Uterus (tissue), 4 donors: ENCODE data around the gene TYROBP. TPM values are rescaled to one million over a fixed set of nuclear protein-coding genes. Genes with fewer than 3 reads are reported as not detected.

ENCODE experiments used
- DNase-seq, 2 donors: peaks; one replicate each; pipeline ENCODE4 v3.0.0-alpha.2; 2019 to 2020
- H3K27ac ChIP-seq, 2 donors: fragments of 200-600 bp; sonication (generic); 1 replicate in 1 of 2; 2 replicates in 1 of 2; pipeline ENCODE4 v1.5.1; 2016 to 2018
- H3K27me3 ChIP-seq, 2 donors: fragments of 200-600 bp; sonication (generic); one replicate each; pipeline ENCODE4 v1.5.1; 2018 to 2019; ENCODE audit warnings: control low read depth in 1 of 2
- H3K36me3 ChIP-seq, 2 donors: fragments of 200-600 bp; sonication (generic); one replicate each; pipeline ENCODE4 v1.5.1; 2019; ENCODE audit warnings: control low read depth in 1 of 2
- H3K4me1 ChIP-seq, 2 donors: fragments of 200-600 bp; sonication (generic); one replicate each; pipeline ENCODE4 v1.5.1; 2018 to 2019; ENCODE audit warnings: control low read depth in 1 of 2
- H3K4me3 ChIP-seq, 2 donors: fragments of 200-600 bp; sonication (generic); 1 replicate in 1 of 2; 2 replicates in 1 of 2; pipeline ENCODE4 v1.5.1; 2018 to 2019; ENCODE audit warnings: mild to moderate bottlenecking in 1 of 2
- H3K9me3 ChIP-seq, 2 donors: fragments of 200-600 bp; sonication (generic); one replicate each; pipeline ENCODE4 v1.5.1; 2019; ENCODE audit warnings: control low read depth in 1 of 2
- CTCF ChIP-seq, 4 experiments: fragments of 200-600 bp in 2 of 4; fragments of 450-650 bp in 2 of 4; sonication (generic) in 2 of 4; IDR thresholded peaks; one replicate each; pipeline ENCODE4 v1.5.1; 2016 to 2019; ENCODE audit warnings: antibody characterized with exemption in 4 of 4, mild to moderate bottlenecking in 2 of 4, moderate library complexity in 1 of 4
- POLR2A ChIP-seq, 2 donors: fragments of 450-650 bp; IDR thresholded peaks; one replicate each; pipeline ENCODE4 v1.6.1; 2016; ENCODE audit warnings: antibody characterized with exemption in 2 of 2, mild to moderate bottlenecking in 1 of 2, moderate library complexity in 1 of 2
- intact Hi-C: fragments of 100-400 bp; cut with DNase I; formaldehyde crosslinking; loops from one replicate; pipeline ENCODE4 v1.15.1; 2023; ENCODE audit warnings: low total_unique reads
- total RNA-seq, 4 donors: library from RNA; depleted of rRNA in 3 of 4; stranded (reverse); fragments of >200 nt in 3 of 4; gene quantifications; one replicate each; pipeline versions ENCODE4 v1.1.0 to v1.2.4, GENCODE V29; 2014 to 2023
- donor health status: DM: yes; HTN: yes; CAD: no.

Gene TYROBP
- total RNA-seq, 4 donors from 2014 or later, result 1.3 to 25.0 (median 14.9) TPM

GRCh38 chr19:35940078-35940775 lies 32.1 kb upstream of the TYROBP start:
- Histone ChIP-seq H3K4me3 (no peak overlapping the region), H3K9me3 (no peaks in the 10 kb centered on the region), H3K4me1 (peaks cover 0 to 4% of the 10 kb centered on the region in 2 donors), H3K27me3 (no peaks in the 10 kb centered on the region), H3K36me3 (no peaks in the 10 kb centered on the region), H3K27ac (no peak overlapping the region)
- TF ChIP-seq POLR2A (IDR thresholded peaks at IDR 0.05) (no peak), CTCF (IDR thresholded peaks at IDR 0.05) (no peak)
- intact Hi-C loops, result no loop called here
- DNase-seq, result no peak

- Histone ChIP-seq H3K4me3 (no peak overlapping the region), H3K27ac (no peak overlapping the region), H3K4me1 (peaks cover 0 to 5% of the 10 kb centered on the region in 2 donors), H3K9me3 (no peaks in the 10 kb centered on the region), H3K36me3 (no peaks in the 10 kb centered on the region), H3K27me3 (no peaks in the 10 kb centered on the region)
- no peak for TF ChIP-seq CTCF (IDR thresholded peaks at IDR 0.05)
- no peak for TF ChIP-seq POLR2A (IDR thresholded peaks at IDR 0.05)
- intact Hi-C loops, result loop anchor here (10.0 kb wide), 2 partner anchors 55 to 155 kb away; no protein-coding TSS in a partner anchor
- no peak for DNase-seq
These were observed 31.4 kb upstream of the TYROBP start for GRCh38 chr19:35939307-35940077.

- H3K4me1 ChIP-seq, result peaks cover 0 to 5% of the 10 kb centered on the region in 2 donors
- TF ChIP-seq CTCF (IDR thresholded peaks at IDR 0.05), result no peak
- no peak for TF ChIP-seq POLR2A (IDR thresholded peaks at IDR 0.05)
These were observed 30.5 kb upstream of the TYROBP start for GRCh38 chr19:35938282-35939224.

GRCh38 chr19:35937345-35938281 lies 29.5 kb upstream of the TYROBP start:
- peak overlapping the region; percentile 84 to 90 for H3K27ac ChIP-seq
- no peaks in the 10 kb centered on the region for H3K27me3 ChIP-seq
- H3K4me3 ChIP-seq, result peak overlapping the region; percentile 31 to 69
- TF ChIP-seq POLR2A (IDR thresholded peaks at IDR 0.05) (no peak), CTCF (IDR thresholded peaks at IDR 0.05) (no peak)
- intact Hi-C loops, result loop anchor here (10.0 kb wide), 2 partner anchors 53 to 153 kb away; no protein-coding TSS in a partner anchor
- H3K9me3 ChIP-seq, result no peaks in the 10 kb centered on the region
- H3K4me1 ChIP-seq, result peaks cover 0 to 5% of the 10 kb centered on the region in 2 donors
- DNase-seq, result no peak
- no peaks in the 10 kb centered on the region for H3K36me3 ChIP-seq

More at GRCh38 chr19:35938282-35939224, 30.5 kb upstream of the TYROBP start:
- no peaks in the 10 kb centered on the region for H3K27me3 ChIP-seq
- H3K36me3 ChIP-seq, result no peaks in the 10 kb centered on the region
- H3K9me3 ChIP-seq, result no peaks in the 10 kb centered on the region
- intact Hi-C loops, result loop anchor here (10.0 kb wide), 2 partner anchors 54 to 154 kb away; no protein-coding TSS in a partner anchor
- no peak overlapping the region for H3K4me3 ChIP-seq
- H3K27ac ChIP-seq, result no peak overlapping the region
- DNase-seq, result no peak
